IPS-15b (cell line): Measurements from ENCODE around the gene OGDH.

Experiments used
- H3K27me3 ChIP-seq: one replicate; pipeline ENCODE4 v1.6.1; 2013; ENCODE audit warnings: low read length; ENCODE audit not compliant: control insufficient read depth, insufficient read depth
- H3K36me3 ChIP-seq: one replicate; pipeline ENCODE4 v1.6.1; 2013; ENCODE audit warnings: low read length; ENCODE audit not compliant: control insufficient read depth, insufficient read depth
- H3K4me1 ChIP-seq: one replicate; pipeline ENCODE4 v1.6.1; 2013; ENCODE audit warnings: mild to moderate bottlenecking, low read length; ENCODE audit not compliant: control insufficient read depth, insufficient read depth
- H3K4me3 ChIP-seq: one replicate; pipeline ENCODE4 v1.5.1; 2013; ENCODE audit warnings: low read depth, low read length
- H3K9ac ChIP-seq: one replicate; pipeline ENCODE4 v1.6.1; 2013; ENCODE audit warnings: low read depth, mild to moderate bottlenecking, low read length
- H3K9me3 ChIP-seq: one replicate; pipeline ENCODE4 v1.6.1; 2013; ENCODE audit warnings: mild to moderate bottlenecking, low read length; ENCODE audit not compliant: control insufficient read depth, insufficient read depth

The OGDH gene

GRCh38 chr7:44624318-44624717 lies 17.9 kb downstream of the OGDH start:
- Histone ChIP-seq H3K9me3 (no peaks in the 10 kb centered on the region), H3K9ac (no peak overlapping the region), H3K27me3 (no peaks in the 10 kb centered on the region), H3K36me3 (peaks cover 11% of the 10 kb centered on the region), H3K4me3 (no peak overlapping the region), H3K4me1 (peaks cover 2% of the 10 kb centered on the region)

- Histone ChIP-seq H3K9me3 (no peaks in the 10 kb centered on the region), H3K9ac (no peak overlapping the region), H3K4me3 (no peak overlapping the region), H3K27me3 (no peaks in the 10 kb centered on the region), H3K36me3 (peaks cover 11% of the 10 kb centered on the region), H3K4me1 (peaks cover 2% of the 10 kb centered on the region)
Observed at GRCh38 chr7:44625526-44626471, 19.4 kb downstream of the OGDH start.

- no peaks in the 10 kb centered on the region for H3K9me3 ChIP-seq
- H3K36me3 ChIP-seq: peaks cover 11% of the 10 kb centered on the region
- peaks cover 9% of the 10 kb centered on the region for H3K4me1 ChIP-seq
- no peaks in the 10 kb centered on the region for H3K27me3 ChIP-seq
- no peak overlapping the region for H3K4me3 ChIP-seq
- H3K9ac ChIP-seq: no peak overlapping the region
Observed at GRCh38 chr7:44626620-44627019, 20.2 kb downstream of the OGDH start.

- Histone ChIP-seq H3K36me3 (peaks cover 7% of the 10 kb centered on the region), H3K27me3 (no peaks in the 10 kb centered on the region), H3K9ac (no peak overlapping the region), H3K4me1 (peaks cover 10% of the 10 kb centered on the region), H3K9me3 (no peaks in the 10 kb centered on the region), H3K4me3 (no peak overlapping the region)
Observed at GRCh38 chr7:44629829-44630522, 23.5 kb downstream of the OGDH start.

- no peaks in the 10 kb centered on the region for H3K27me3 ChIP-seq
- no peak overlapping the region for H3K4me3 ChIP-seq
- H3K9ac ChIP-seq: no peak overlapping the region
- H3K4me1 ChIP-seq: peaks cover 10% of the 10 kb centered on the region
- peaks cover 7% of the 10 kb centered on the region for H3K36me3 ChIP-seq
- H3K9me3 ChIP-seq: no peaks in the 10 kb centered on the region
Observed at GRCh38 chr7:44630792-44631457, 24.5 kb downstream of the OGDH start.

- no peak overlapping the region for H3K4me3 ChIP-seq
- H3K9ac ChIP-seq: no peak overlapping the region
- peaks cover 13% of the 10 kb centered on the region for H3K4me1 ChIP-seq
- no peaks in the 10 kb centered on the region for H3K27me3 ChIP-seq
- peaks cover 7% of the 10 kb centered on the region for H3K36me3 ChIP-seq
- H3K9me3 ChIP-seq: no peaks in the 10 kb centered on the region
Observed at GRCh38 chr7:44631458-44632115, 25.2 kb downstream of the OGDH start.

- peaks cover 13% of the 10 kb centered on the region for H3K4me1 ChIP-seq
- H3K9ac ChIP-seq: no peak overlapping the region
- H3K36me3 ChIP-seq: peaks cover 7% of the 10 kb centered on the region
- H3K27me3 ChIP-seq: no peaks in the 10 kb centered on the region
- no peak overlapping the region for H3K4me3 ChIP-seq
- H3K9me3 ChIP-seq: no peaks in the 10 kb centered on the region
Observed at GRCh38 chr7:44632196-44632595, 25.8 kb downstream of the OGDH start.

GRCh38 chr7:44633254-44634186 lies 27.1 kb downstream of the OGDH start:
- H3K4me3 ChIP-seq: no peak overlapping the region
- H3K36me3 ChIP-seq: peaks cover 7% of the 10 kb centered on the region
- no peaks in the 10 kb centered on the region for H3K27me3 ChIP-seq
- H3K9me3 ChIP-seq: no peaks in the 10 kb centered on the region
- peaks cover 15% of the 10 kb centered on the region for H3K4me1 ChIP-seq
- H3K9ac ChIP-seq: no peak overlapping the region

GRCh38 chr7:44634187-44634838 lies 27.9 kb downstream of the OGDH start:
- no peaks in the 10 kb centered on the region for H3K27me3 ChIP-seq
- H3K9me3 ChIP-seq: no peaks in the 10 kb centered on the region
- no peak overlapping the region for H3K4me3 ChIP-seq
- no peak overlapping the region for H3K9ac ChIP-seq
- H3K4me1 ChIP-seq: peaks cover 23% of the 10 kb centered on the region
- H3K36me3 ChIP-seq: no peaks in the 10 kb centered on the region

- Histone ChIP-seq H3K36me3 (no peaks in the 10 kb centered on the region), H3K9me3 (no peaks in the 10 kb centered on the region), H3K4me1 (peaks cover 29% of the 10 kb centered on the region), H3K4me3 (no peak overlapping the region), H3K27me3 (no peaks in the 10 kb centered on the region), H3K9ac (no peak overlapping the region)
Observed at GRCh38 chr7:44634839-44635591, 28.6 kb downstream of the OGDH start.
